NT2/D1 (cell line): ENCODE results near the gene DUSP22.

Experiments used
- DNase-seq: peaks from one replicate; pipeline ENCODE4 v3.0.0-alpha.2; 2011; ENCODE audit warnings: low read depth, low spot score
- H3K27me3 ChIP-seq: 2 replicates; pipeline ENCODE4 v1.6.0; 2011; ENCODE audit warnings: mild to moderate bottlenecking; ENCODE audit not compliant: insufficient read length, insufficient read depth
- H3K36me3 ChIP-seq: 2 replicates; pipeline ENCODE4 v1.6.1; 2011; ENCODE audit warnings: mild to moderate bottlenecking, low read length, mixed read lengths; ENCODE audit not compliant: insufficient read depth, insufficient read length
- H3K4me1 ChIP-seq: 2 replicates; pipeline ENCODE4 v1.5.1; 2011; ENCODE audit not compliant: insufficient read depth, insufficient read length
- H3K4me3 ChIP-seq: 2 replicates; pipeline ENCODE4 v1.5.1; 2011; ENCODE audit warnings: low read depth; ENCODE audit not compliant: insufficient read length
- H3K9ac ChIP-seq: 2 replicates; pipeline ENCODE4 v1.6.0; 2011; ENCODE audit warnings: low read depth; ENCODE audit not compliant: insufficient read length
- H3K9me3 ChIP-seq: 2 replicates; pipeline ENCODE4 v1.5.1; 2011; ENCODE audit warnings: mild to moderate bottlenecking, low read length; ENCODE audit not compliant: insufficient read depth
- SUZ12 ChIP-seq: IDR thresholded peaks from 2 replicates; pipeline ENCODE4 v1.6.1; 2011; ENCODE audit not compliant: insufficient read length, insufficient read depth; ENCODE audit errors: extremely low read depth
- YY1 ChIP-seq: IDR thresholded peaks from 2 replicates; pipeline ENCODE4 v1.6.1; 2011; ENCODE audit not compliant: insufficient read length, insufficient read depth
- ZNF274 ChIP-seq: IDR thresholded peaks from 2 replicates; pipeline ENCODE4 v1.6.1; 2011; ENCODE audit warnings: mild to moderate bottlenecking, low read depth, low read length

The DUSP22 gene

DNA sequence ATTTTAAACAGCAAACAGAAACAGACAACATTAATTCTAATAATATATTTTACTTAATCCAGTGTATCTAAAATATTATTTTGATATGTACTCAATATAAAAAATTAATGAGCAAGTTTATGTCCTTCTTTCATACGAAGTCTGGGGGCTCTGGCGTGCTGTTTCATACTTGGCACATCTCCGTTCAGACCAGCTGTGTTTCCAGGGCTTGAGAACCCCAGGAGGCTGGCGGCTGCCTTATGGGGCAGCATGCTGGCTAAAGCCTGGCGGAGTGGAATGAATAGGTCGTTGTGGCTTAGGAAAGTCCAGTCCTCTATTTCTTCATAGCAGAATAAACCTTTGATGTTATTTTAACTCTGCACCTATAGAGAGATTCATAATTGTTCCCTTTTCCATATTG is 43.3 kb downstream of the DUSP22 start:
- TF ChIP-seq YY1 (no peak), SUZ12 (no peak), ZNF274 (no peak)
- Histone ChIP-seq H3K4me3 (no peak overlapping the region), H3K27me3 (peaks cover 98% of the 10 kb centered on the region), H3K36me3 (no peaks in the 10 kb centered on the region), H3K9me3 (no peaks in the 10 kb centered on the region), H3K9ac (no peak overlapping the region), H3K4me1 (no peaks in the 10 kb centered on the region)
- no peak for DNase-seq

DNA sequence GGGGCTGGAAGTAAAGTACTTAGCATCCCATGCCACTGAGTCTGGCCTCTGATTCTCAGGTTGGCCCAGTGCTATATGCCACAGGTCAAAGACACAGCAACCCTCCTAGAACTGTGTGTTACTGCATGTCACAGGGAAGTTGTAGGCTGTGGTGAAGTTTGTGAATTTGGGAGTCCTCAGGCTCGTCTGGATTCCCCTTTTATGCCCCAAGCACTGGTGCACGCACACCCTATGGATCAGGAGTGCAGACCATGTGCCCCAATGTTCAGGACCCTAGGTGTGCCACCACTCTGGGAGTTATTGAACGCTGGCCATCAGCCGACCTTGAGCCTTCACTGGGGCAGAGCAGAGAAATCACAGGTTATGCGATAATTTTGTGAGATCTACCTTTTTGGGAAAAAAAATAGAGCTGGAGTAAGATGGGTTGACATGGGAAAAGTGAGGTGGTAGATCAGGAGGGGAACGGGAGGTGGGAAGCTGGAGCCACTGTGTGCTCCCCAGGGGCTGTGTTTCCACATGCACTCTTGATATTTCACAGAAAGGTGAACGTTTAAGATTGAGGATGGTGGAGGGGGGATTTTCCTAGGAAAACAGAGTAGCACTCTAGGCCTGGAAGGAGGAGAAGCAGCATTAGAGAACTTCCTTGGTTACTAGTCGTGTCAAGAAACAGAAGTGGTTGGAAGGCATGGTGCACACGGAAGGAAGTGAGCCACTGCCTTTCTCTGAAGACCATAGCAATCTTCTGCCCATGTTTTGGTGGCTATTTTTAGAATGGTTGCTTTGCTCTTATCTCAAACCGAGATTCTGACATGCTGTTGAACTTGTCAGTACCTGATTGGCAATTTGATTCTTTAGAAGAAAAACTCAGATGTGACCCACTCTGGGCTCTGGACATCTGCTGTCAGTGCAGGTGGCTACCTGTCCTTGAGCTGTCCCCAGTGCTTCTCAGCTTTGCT is 44.1 kb downstream of the DUSP22 start:
- Histone ChIP-seq H3K36me3 (no peaks in the 10 kb centered on the region), H3K9ac (no peak overlapping the region), H3K4me1 (no peaks in the 10 kb centered on the region), H3K27me3 (peaks cover 98% of the 10 kb centered on the region), H3K9me3 (no peaks in the 10 kb centered on the region), H3K4me3 (no peak overlapping the region)
- no peak for DNase-seq
- no peak for TF ChIP-seq YY1
- TF ChIP-seq SUZ12: no peak
- TF ChIP-seq ZNF274: no peak

DNA sequence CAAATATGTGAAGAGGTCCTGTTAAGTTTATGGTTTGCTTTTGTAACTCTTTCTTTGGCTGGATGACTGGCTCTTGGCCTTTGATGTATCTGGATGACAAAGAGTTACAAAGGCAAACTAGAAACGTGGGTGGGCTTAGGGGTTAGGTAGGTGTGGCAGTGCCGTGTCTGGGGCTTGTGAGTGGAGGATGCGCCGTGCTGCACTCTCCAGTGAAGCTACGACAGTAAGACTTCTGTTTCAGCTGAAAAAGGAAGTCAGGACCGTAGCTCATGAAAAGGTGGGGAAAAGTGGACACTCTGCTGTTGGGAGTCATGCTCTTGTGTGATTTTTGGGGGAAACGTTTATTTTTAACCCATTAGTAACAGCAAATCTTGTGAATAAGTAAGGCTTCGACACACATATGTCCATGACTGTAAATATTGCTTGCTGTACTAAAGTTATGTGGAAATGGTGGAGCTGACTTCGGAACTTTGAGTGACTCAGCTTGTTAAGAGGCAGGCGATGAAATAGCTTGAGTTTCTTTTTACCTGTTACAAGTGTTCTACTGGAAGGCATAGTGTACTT is 45.6 kb downstream of the DUSP22 start:
- Histone ChIP-seq H3K4me1 (no peaks in the 10 kb centered on the region), H3K9me3 (no peaks in the 10 kb centered on the region), H3K9ac (no peak overlapping the region), H3K36me3 (no peaks in the 10 kb centered on the region), H3K4me3 (no peak overlapping the region), H3K27me3 (peaks cover 98% of the 10 kb centered on the region)
- TF ChIP-seq ZNF274 (no peak), SUZ12 (no peak), YY1 (no peak)
- DNase-seq: no peak

- Histone ChIP-seq H3K27me3 (peaks cover 98% of the 10 kb centered on the region), H3K4me1 (no peaks in the 10 kb centered on the region), H3K4me3 (no peak overlapping the region), H3K36me3 (no peaks in the 10 kb centered on the region), H3K9ac (no peak overlapping the region), H3K9me3 (no peaks in the 10 kb centered on the region)
- no peak for DNase-seq
- no peak for TF ChIP-seq YY1
- TF ChIP-seq ZNF274: no peak
- TF ChIP-seq SUZ12: no peak
These were observed 46.6 kb downstream of the DUSP22 start for GRCh38 chr6:338815-339262.

GRCh38 chr6:339480-339879 is 47.2 kb downstream of the DUSP22 start:
- DNase-seq: no peak
- no peaks in the 10 kb centered on the region for H3K4me1 ChIP-seq
- H3K27me3 ChIP-seq: peaks cover 98% of the 10 kb centered on the region
- no peaks in the 10 kb centered on the region for H3K9me3 ChIP-seq
- TF ChIP-seq SUZ12 (no peak), YY1 (no peak), ZNF274 (no peak)
- no peak overlapping the region for H3K4me3 ChIP-seq
- H3K36me3 ChIP-seq: no peaks in the 10 kb centered on the region
- no peak overlapping the region for H3K9ac ChIP-seq

DNA sequence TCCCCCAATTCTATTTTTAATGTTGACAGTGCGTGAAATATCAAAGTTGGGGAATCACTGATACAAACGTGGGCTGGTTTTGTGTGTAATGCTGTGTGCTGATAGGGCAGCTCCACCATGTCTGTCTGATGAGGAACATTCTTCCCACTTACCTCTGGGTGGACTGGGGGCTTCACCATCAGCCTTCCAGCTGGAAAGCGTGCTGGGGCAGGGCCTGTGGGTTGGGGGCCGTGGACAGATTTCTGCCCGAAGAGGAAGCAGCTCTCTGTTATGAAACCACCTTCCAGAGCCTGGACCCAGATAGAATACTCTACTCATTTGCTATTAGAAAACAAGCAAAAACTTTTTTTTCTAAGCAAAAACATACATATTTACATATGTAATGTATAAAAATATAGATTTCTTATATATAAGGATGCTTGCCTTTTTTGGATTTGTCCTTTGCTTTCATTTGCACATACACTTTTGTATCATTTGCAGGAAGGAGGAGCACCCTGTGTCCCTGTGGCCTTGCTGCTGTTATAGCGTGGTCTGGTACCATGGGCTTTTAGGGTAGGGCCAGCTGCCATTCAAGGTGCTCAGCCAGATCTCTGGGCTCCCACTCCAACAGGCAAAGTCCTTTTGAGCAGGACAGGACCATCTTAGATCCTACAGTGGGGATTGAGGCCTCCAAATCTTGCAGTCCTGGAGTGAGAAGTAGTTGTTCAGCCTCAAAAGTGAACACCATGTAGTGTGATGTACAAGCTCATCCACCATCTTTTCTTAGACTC is 48.1 kb downstream of the DUSP22 start:
- Histone ChIP-seq H3K36me3 (no peaks in the 10 kb centered on the region), H3K27me3 (peaks cover 98% of the 10 kb centered on the region), H3K4me3 (no peak overlapping the region), H3K9me3 (no peaks in the 10 kb centered on the region), H3K4me1 (no peaks in the 10 kb centered on the region), H3K9ac (no peak overlapping the region)
- DNase-seq: no peak
- no peak for TF ChIP-seq SUZ12
- no peak for TF ChIP-seq YY1
